RWPE1 (cell line): ENCODE measurements around the gene NSD1.

Experiments
- CTCF ChIA-PET: fragments of 350-600 bp; sonication (Branson Sonifier 250); formaldehyde crosslinking; extraction: SDS; loops from one replicate; lab custom pipeline; 2021; lab: Yijun Ruan, JAX
- POLR2A ChIA-PET: fragments of 400-600 bp; formaldehyde crosslinking; extraction: SDS; loops from one replicate; lab custom pipeline; 2020; ENCODE audit warnings: antibody characterized with exemption; ENCODE audit not compliant: low non-redundant PET; lab: Yijun Ruan, JAX
- DNase-seq: peaks from one replicate; pipeline ENCODE4 v3.0.0; 2012; ENCODE audit warnings: low spot score
- H3K27ac ChIP-seq: fragments of 450-650 bp; 2 replicates; pipeline ENCODE4 v1.5.1; 2017
- CTCF ChIP-seq: fragments of 450-650 bp; conservative IDR thresholded peaks from 2 replicates; pipeline ENCODE4 v1.5.1; 2017; ENCODE audit warnings: low read depth, mild to moderate bottlenecking

Gene NSD1

GRCh38 chr5:177346820-177347219, 213.2 kb downstream of the NSD1 start:
- H3K27ac ChIP-seq = no peak overlapping the region
- no peak for DNase-seq
- ChIA-PET CTCF (interaction anchor here (1.9 kb wide), 1 partner anchor 37 kb away, joined by 5 read pairs; no protein-coding TSS in a partner anchor), POLR2A (interaction anchor here (0.7 kb wide), 1 partner anchor 20 kb away, joined by 3 read pairs; no protein-coding TSS in a partner anchor)
- no peak for TF ChIP-seq CTCF

GRCh38 chr5:177347699-177348098, 214.1 kb downstream of the NSD1 start:
- POLR2A ChIA-PET = no interaction called here
- CTCF ChIA-PET = interaction anchor here (1.9 kb wide), 1 partner anchor 38 kb away, joined by 5 read pairs; no protein-coding TSS in a partner anchor
- no peak for DNase-seq
- H3K27ac ChIP-seq = no peak overlapping the region
- no peak for TF ChIP-seq CTCF

- DNase-seq = no peak
- ChIA-PET POLR2A (interaction anchor here (0.7 kb wide), 1 partner anchor 30 kb away, joined by 7 read pairs; no protein-coding TSS in a partner anchor), CTCF (interaction anchor here (0.7 to 0.8 kb wide), 3 partner anchors 23 to 880 kb away, joined by 3 to 6 read pairs (median 5); no protein-coding TSS in a partner anchor)
- no peak overlapping the region for H3K27ac ChIP-seq
- no peak for TF ChIP-seq CTCF
Measured at GRCh38 chr5:177349362-177349647, 215.7 kb downstream of the NSD1 start.

- POLR2A ChIA-PET = no interaction called here
- H3K27ac ChIP-seq = peak overlapping the region; percentile 16
- CTCF ChIA-PET = interaction anchor here (0.5 kb wide), 1 partner anchor 289 kb away, joined by 4 read pairs; no protein-coding TSS in a partner anchor
- no peak for TF ChIP-seq CTCF
- DNase-seq = no peak
Measured at GRCh38 chr5:177349762-177350161, 216.2 kb downstream of the NSD1 start.
